ENCODE measurements around the gene COL4A1.

The COL4A1 gene

DNA sequence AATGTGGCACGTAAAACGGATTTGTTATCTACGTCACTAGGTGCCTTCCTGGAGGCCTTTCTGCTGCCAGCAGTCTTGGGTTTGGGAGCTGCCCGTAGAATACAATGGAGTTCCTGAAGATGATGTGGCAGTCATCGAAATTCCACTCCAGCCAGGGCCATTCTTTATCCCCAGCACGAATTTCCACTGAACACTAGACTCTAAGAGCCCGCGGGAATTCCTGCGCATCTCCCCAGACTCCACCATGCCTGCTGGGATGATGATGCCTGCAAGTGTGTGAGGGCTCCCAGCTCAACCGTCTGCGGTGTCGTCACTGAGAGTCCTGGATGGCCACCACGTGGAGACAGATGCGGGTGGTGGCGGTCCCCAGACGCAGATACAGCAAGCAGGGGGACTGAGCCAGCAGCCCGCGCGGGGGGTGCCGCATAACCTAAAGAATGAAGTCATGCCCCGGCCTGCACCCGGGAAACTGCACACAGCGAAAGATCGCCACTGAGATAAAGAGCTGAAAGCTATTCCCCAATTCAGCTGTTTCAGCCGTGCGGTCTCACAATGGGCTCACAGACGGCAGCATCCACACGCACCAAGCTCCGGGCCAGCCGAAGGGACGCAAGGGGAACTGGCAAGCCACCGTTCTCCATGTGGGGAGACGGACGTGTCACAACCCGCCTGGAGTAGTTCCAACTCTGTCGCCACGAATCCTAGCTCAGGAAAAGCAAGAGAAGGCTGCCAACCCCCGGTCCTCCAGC lies 41.1 kb downstream of the COL4A1 start:
- no peak overlapping the region for H3K4me3 ChIP-seq (replicated peaks; ENCODE audit: insufficient read depth, low read length)
- H3K27ac ChIP-seq (replicated peaks), result no peak overlapping the region
- no peak for TF ChIP-seq CTCF (IDR thresholded peaks at IDR 0.05; ENCODE audit: insufficient read depth, low read length)
- TF ChIP-seq POLR2AphosphoS5 (IDR thresholded peaks at IDR 0.05; ENCODE audit: low read depth), result no peak
- no peak for TF ChIP-seq REST (IDR thresholded peaks at IDR 0.05; ENCODE audit: insufficient replicate concordance, low read depth)
- no peak for TF ChIP-seq SPI1 (IDR thresholded peaks at IDR 0.05; ENCODE audit: borderline replicate concordance, low read depth)
- TF ChIP-seq GABPA (IDR thresholded peaks at IDR 0.05; ENCODE audit: low read depth), result no peak
- DNase-seq (ENCODE audit: low read depth in 1 of 2, low spot score in 1 of 2), result no peak
- peaks cover 22% of the 10 kb centered on the region for H3K27me3 ChIP-seq (ENCODE audit: insufficient read depth, poor library complexity, severe bottlenecking)

- Histone ChIP-seq H3K27ac (replicated peaks) (no peak overlapping the region), H3K4me3 (replicated peaks; ENCODE audit: insufficient read depth, low read length) (no peak overlapping the region), H3K27me3 (ENCODE audit: insufficient read depth, poor library complexity, severe bottlenecking) (peaks cover 22% of the 10 kb centered on the region)
- no peak for DNase-seq (ENCODE audit: low read depth in 1 of 2, low spot score in 1 of 2)
- TF ChIP-seq REST (IDR thresholded peaks at IDR 0.05; ENCODE audit: insufficient replicate concordance, low read depth) (no peak), CTCF (IDR thresholded peaks at IDR 0.05; ENCODE audit: insufficient read depth, low read length) (no peak), POLR2AphosphoS5 (IDR thresholded peaks at IDR 0.05; ENCODE audit: low read depth) (no peak), GABPA (IDR thresholded peaks at IDR 0.05; ENCODE audit: low read depth) (no peak), SPI1 (IDR thresholded peaks at IDR 0.05; ENCODE audit: borderline replicate concordance, low read depth) (no peak)
Observed at GRCh38 chr13:110265341-110265681, 41.6 kb downstream of the COL4A1 start.

DNA sequence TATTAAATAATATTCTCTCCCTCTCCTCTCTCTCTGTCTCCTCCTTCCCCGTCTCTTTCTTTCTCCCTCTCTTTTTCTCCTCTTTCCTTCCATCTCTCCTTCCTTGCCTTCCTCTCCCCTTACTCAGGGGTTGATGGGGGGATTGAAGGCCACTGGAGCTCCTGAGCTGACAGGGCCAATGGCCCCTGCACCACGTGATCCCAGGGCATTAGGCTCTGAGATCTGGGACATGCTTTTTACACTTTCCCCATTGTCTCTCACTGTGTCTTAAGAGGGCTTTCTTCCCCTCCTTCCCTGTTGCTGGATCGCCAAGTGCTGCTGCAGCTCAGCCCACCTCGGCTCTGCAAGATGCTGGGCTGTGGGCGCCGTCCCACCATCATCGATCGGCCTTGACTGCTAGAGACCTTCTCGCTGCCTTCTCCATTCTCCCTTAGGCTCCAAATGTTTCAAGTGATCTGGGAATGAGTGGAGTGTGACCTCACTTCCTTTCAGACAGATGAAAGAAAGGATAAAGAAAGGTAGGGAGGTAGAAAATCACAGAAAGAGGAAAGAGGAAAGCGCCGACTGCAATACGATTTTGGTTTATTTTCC lies 42.2 kb downstream of the COL4A1 start:
- no peak for TF ChIP-seq SPI1 (IDR thresholded peaks at IDR 0.05; ENCODE audit: borderline replicate concordance, low read depth)
- TF ChIP-seq CTCF (IDR thresholded peaks at IDR 0.05; ENCODE audit: insufficient read depth, low read length), result no peak
- TF ChIP-seq POLR2AphosphoS5 (IDR thresholded peaks at IDR 0.05; ENCODE audit: low read depth), result no peak
- no peak for TF ChIP-seq REST (IDR thresholded peaks at IDR 0.05; ENCODE audit: insufficient replicate concordance, low read depth)
- TF ChIP-seq GABPA (IDR thresholded peaks at IDR 0.05; ENCODE audit: low read depth), result no peak
- DNase-seq (ENCODE audit: low read depth in 1 of 2, low spot score in 1 of 2), result no peak
- Histone ChIP-seq H3K4me3 (replicated peaks; ENCODE audit: insufficient read depth, low read length) (no peak overlapping the region), H3K27ac (replicated peaks) (no peak overlapping the region), H3K27me3 (ENCODE audit: insufficient read depth, poor library complexity, severe bottlenecking) (peaks cover 22% of the 10 kb centered on the region)
